ENCODE measurements around the gene UBL3. TPM values are rescaled to one million over a fixed set of nuclear protein-coding genes. Genes with fewer than 3 reads are reported as not detected.

Gene UBL3
- total and polyA plus RNA-seq, 2 of the 8 experiments (the other 6 are each of a cell fraction or from before 2014, with no cell fraction given), result 5.3 to 16.1 TPM

- H3K9ac ChIP-seq (replicated peaks in 1 of 4; ENCODE audit: extremely low read depth in 1 of 4, low read depth in 3 of 4, low read length in 3 of 4), result no peak overlapping the region
- H3K4me2 ChIP-seq (ENCODE audit: insufficient read depth in 1 of 2, low read depth in 2 of 2, low read length in 2 of 2), result no peak overlapping the region
- no peak overlapping the region for H3K18ac ChIP-seq (ENCODE audit: extremely low read depth, low read length)
- POLR2A ChIA-PET (ENCODE audit: partially characterized antibody), result no interaction called here
- no peak overlapping the region for H3K27ac ChIP-seq (ENCODE audit: low read depth, low read length)
- H3K4ac ChIP-seq (replicated peaks; ENCODE audit: insufficient read length, low read depth, low read length), result no peak overlapping the region
- no peaks in the 10 kb centered on the region for H3K79me1 ChIP-seq (ENCODE audit: low read depth, low read length)
- CTCF ChIA-PET (ENCODE audit: partially characterized antibody), result interaction anchor here (1.4 kb wide), 1 partner anchor 19 kb away, joined by 3 read pairs; no protein-coding TSS in a partner anchor
- peaks cover 0 to 2% of the 10 kb centered on the region in 2 experiments for H4K20me1 ChIP-seq (replicated peaks in 1 of 2; ENCODE audit: control insufficient read depth in 1 of 2, insufficient read depth in 2 of 2, low read length in 2 of 2)
- H3K56ac ChIP-seq (replicated peaks; ENCODE audit: insufficient read length, low read depth, low read length), result no peak overlapping the region
- H3K23me2 ChIP-seq (ENCODE audit: low read depth, low read length), result no peaks in the 10 kb centered on the region
- H3K4me1 ChIP-seq (replicated peaks in 1 of 4; ENCODE audit: control insufficient read depth in 3 of 4, insufficient read depth in 4 of 4, low read length in 3 of 4), result peaks cover 0 to 3% (median 2%) of the 10 kb centered on the region in 4 experiments; a peak in 2 of 7 replicates
- H4K91ac ChIP-seq (replicated peaks; ENCODE audit: insufficient read length, low read length), result no peak overlapping the region
- FAIRE-seq (no peak), DNase-seq (ENCODE audit: low read depth in 1 of 2, low spot score in 2 of 2) (no peak)
- no peak for TF ChIP-seq SIX5 (IDR thresholded peaks at IDR 0.05; ENCODE audit: low read depth, low read length)
- no peak for TF ChIP-seq JUN (IDR thresholded peaks at IDR 0.05; ENCODE audit: low read depth, low read length)
- no peak for TF ChIP-seq SP1 (IDR thresholded peaks at IDR 0.05; ENCODE audit: low read depth, low read length)
- no peak for TF ChIP-seq ZNF274 (IDR thresholded peaks at IDR 0.05; ENCODE audit: borderline replicate concordance, extremely low read depth, low read length)
- no peak for TF ChIP-seq SUZ12 (IDR thresholded peaks at IDR 0.05; ENCODE audit: low read length)
- TF ChIP-seq BCL11A (IDR thresholded peaks at IDR 0.05; ENCODE audit: low read depth in 2 of 2, low read length in 2 of 2), result no peak
- no peak for TF ChIP-seq BRCA1 (IDR thresholded peaks at IDR 0.05; ENCODE audit: low read depth, low read length)
- TF ChIP-seq, protein P1, sequence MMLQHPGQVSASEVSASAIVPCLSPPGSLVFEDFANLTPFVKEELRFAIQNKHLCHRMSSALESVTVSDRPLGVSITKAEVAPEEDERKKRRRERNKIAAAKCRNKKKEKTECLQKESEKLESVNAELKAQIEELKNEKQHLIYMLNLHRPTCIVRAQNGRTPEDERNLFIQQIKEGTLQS (IDR thresholded peaks at IDR 0.05; ENCODE audit: insufficient read depth, low read depth, low read length), result no peak
- TF ChIP-seq RBBP5 (IDR thresholded peaks at IDR 0.05; ENCODE audit: borderline replicate concordance, low read depth, low read length), result no peak
- H3K9me3 ChIP-seq (ENCODE audit: insufficient read depth in 2 of 2, low read depth in 1 of 2, low read length in 1 of 2), result no peaks in the 10 kb centered on the region
- H2BK5ac ChIP-seq (ENCODE audit: low read depth, low read length), result no peak overlapping the region
- no peak overlapping the region for H2BK15ac ChIP-seq (ENCODE audit: low read length)
- H2AK5ac ChIP-seq (ENCODE audit: low read depth, low read length), result no peak overlapping the region
- no peak overlapping the region for H3K23ac ChIP-seq (ENCODE audit: insufficient read length)
- no peaks in the 10 kb centered on the region for H3K79me2 ChIP-seq (ENCODE audit: control insufficient read depth in 1 of 2, insufficient read depth in 2 of 2, low read length in 2 of 2)
- H3K36me3 ChIP-seq (ENCODE audit: control insufficient read depth in 2 of 4, insufficient read depth in 4 of 4, low read length in 3 of 4), result no peaks in the 10 kb centered on the region
- no peak overlapping the region for H2BK120ac ChIP-seq (replicated peaks; ENCODE audit: low read depth, low read length)
- H2AFZ ChIP-seq (ENCODE audit: low read length), result no peak overlapping the region
- no peak overlapping the region for H2BK12ac ChIP-seq (ENCODE audit: low read depth, low read length)
- no peaks in the 10 kb centered on the region for H3K27me3 ChIP-seq (replicated peaks in 1 of 4; ENCODE audit: control insufficient read depth in 3 of 4, extremely low read depth in 1 of 4, insufficient read depth in 3 of 4, low read length in 3 of 4)
- H3K14ac ChIP-seq (ENCODE audit: insufficient read length), result no peak overlapping the region
- no peak overlapping the region for H4K5ac ChIP-seq (ENCODE audit: insufficient read length, low read depth, low read length)
- H2BK20ac ChIP-seq (ENCODE audit: low read length), result no peak overlapping the region
- H3K4me3 ChIP-seq (ENCODE audit: extremely low read depth in 1 of 4, insufficient read depth in 2 of 4, low read depth in 3 of 4, low read length in 4 of 4), result no peak overlapping the region
- no peak overlapping the region for H4K8ac ChIP-seq (ENCODE audit: extremely low read depth, insufficient read depth, low read length)
Observed at GRCh38 chr13:29893438-29893837, 43.0 kb upstream of the UBL3 start.
